Hepatocyte (in vitro differentiated cells): ENCODE measurements around the gene GNG12. TPM values are rescaled to one million over a fixed set of nuclear protein-coding genes. Genes with fewer than 3 reads are reported as not detected.

Experiments
- DNase-seq: peaks from one replicate; pipeline ENCODE4 v3.0.0-alpha.2; 2016; ENCODE audit warnings: low spot score
- H2AFZ ChIP-seq: fragments of 200-600 bp; sonication (generic); 2 replicates; pipeline ENCODE4 v1.6.0; 2016; ENCODE audit warnings: antibody characterized with exemption, mild to moderate bottlenecking
- H3K27ac ChIP-seq: fragments of 200-600 bp; sonication (generic); 2 replicates; pipeline ENCODE4 v1.5.1; 2016; ENCODE audit warnings: mild to moderate bottlenecking
- H3K27me3 ChIP-seq: fragments of 200-600 bp; sonication (generic); 2 replicates; pipeline ENCODE4 v1.6.1; 2016
- H3K36me3 ChIP-seq: fragments of 200-600 bp; sonication (generic); replicated peaks from 2 replicates; pipeline ENCODE4 v1.5.1; 2016; ENCODE audit warnings: low read depth; ENCODE audit not compliant: insufficient read depth
- H3K4me1 ChIP-seq: fragments of 200-600 bp; sonication (generic); 2 replicates; pipeline ENCODE4 v1.5.1; 2016; ENCODE audit warnings: mild to moderate bottlenecking, moderate library complexity; ENCODE audit not compliant: insufficient read depth
- H3K4me2 ChIP-seq: fragments of 200-600 bp; sonication (generic); 2 replicates; pipeline ENCODE4 v1.6.0; 2016
- H3K4me3 ChIP-seq: fragments of 200-600 bp; sonication (generic); 2 replicates; pipeline ENCODE4 v1.5.1; 2016; ENCODE audit warnings: mild to moderate bottlenecking
- H3K79me2 ChIP-seq: fragments of 200-600 bp; sonication (generic); 2 replicates; pipeline ENCODE4 v1.6.0; 2017; ENCODE audit warnings: mild to moderate bottlenecking
- H3K9me2 ChIP-seq: fragments of 200-600 bp; sonication (generic); replicated peaks from 2 replicates; pipeline ENCODE4 v1.6.0; 2017; ENCODE audit warnings: mild to moderate bottlenecking; ENCODE audit not compliant: insufficient read depth
- H3K9me3 ChIP-seq: fragments of 200-600 bp; sonication (generic); 2 replicates; pipeline ENCODE4 v1.5.1; 2016; ENCODE audit warnings: low read depth, mild to moderate bottlenecking
- H4K20me1 ChIP-seq: fragments of 200-600 bp; sonication (generic); 2 replicates; pipeline ENCODE4 v1.6.0; 2016; ENCODE audit warnings: mild to moderate bottlenecking; ENCODE audit not compliant: insufficient read depth, poor library complexity, severe bottlenecking
- EZH2 ChIP-seq: fragments of 200-600 bp; sonication (generic); IDR thresholded peaks from 2 replicates; pipeline ENCODE4 v1.6.1; 2016; ENCODE audit warnings: antibody characterized with exemption, mild to moderate bottlenecking, borderline replicate concordance
- EZH2phosphoT487 ChIP-seq: fragments of 200-600 bp; sonication (generic); IDR thresholded peaks from one replicate; pipeline ENCODE4 v1.6.1; 2018; ENCODE audit warnings: antibody characterized with exemption, mild to moderate bottlenecking, low read depth, moderate library complexity; ENCODE audit not compliant: unreplicated experiment, severe bottlenecking
- WGBS: methylation state at CpG from one replicate; pipeline ENCODE4 v1.1.6; 2016; ENCODE audit warnings: low lambda C conversion rate; ENCODE audit errors: missing lambda C conversion rate; 5-methylcytosine and 5-hydroxymethylcytosine counted together
- polyA plus RNA-seq: library from polyadenylated mRNA; unstranded; fragments of >200 nt; fragmentation: Nextera tagmentation; extraction: Ambion mirVana; gene quantifications from 2 replicates; pipeline ENCODE4 v1.2.1, GENCODE V29; 2016
- total RNA-seq: library from RNA; depleted of rRNA; stranded (reverse); fragments of >200 nt; gene quantifications from 2 replicates; pipeline ENCODE4 v1.2.3, GENCODE V29; 2014
- TF ChIP-seq, protein P1 (sequence below): fragments of 200-600 bp; sonication (generic); IDR thresholded peaks from 2 replicates; pipeline ENCODE4 v1.5.1; 2016; ENCODE audit warnings: antibody characterized with exemption, mild to moderate bottlenecking; ENCODE audit not compliant: poor library complexity

Gene GNG12
- total and polyA plus RNA-seq, 2 experiments from 2014 or later: 49.6 to 108 TPM

DNA sequence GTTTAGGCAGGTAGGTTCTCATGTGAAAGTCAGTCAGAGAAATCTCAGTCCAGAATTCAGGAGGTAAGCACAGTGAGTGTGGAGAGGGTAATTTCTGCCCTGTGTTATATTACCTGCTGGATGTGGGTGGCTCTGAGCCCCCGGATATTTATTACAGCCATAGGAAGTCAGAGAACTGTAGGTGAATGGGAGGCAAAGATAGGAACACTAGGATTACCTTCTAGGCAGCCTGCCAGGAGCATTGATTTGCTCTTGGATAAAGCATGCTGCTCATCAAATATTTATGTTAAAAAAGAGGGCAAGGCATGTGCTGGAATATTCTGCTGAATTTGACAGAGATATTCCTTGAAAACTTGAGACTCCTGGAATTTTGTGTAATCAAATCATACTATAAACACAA is 8.5 kb downstream of the GNG12 start:
- no peaks in the 10 kb centered on the region for H3K27me3 ChIP-seq
- peaks cover 98% of the 10 kb centered on the region for H3K79me2 ChIP-seq
- no peaks in the 10 kb centered on the region for H3K9me2 ChIP-seq
- H3K27ac ChIP-seq: no peak overlapping the region
- H3K4me1 ChIP-seq: peaks cover 11% of the 10 kb centered on the region
- no peak overlapping the region for H3K4me3 ChIP-seq
- H3K9me3 ChIP-seq: no peaks in the 10 kb centered on the region
- peaks cover 5% of the 10 kb centered on the region for H4K20me1 ChIP-seq
- TF ChIP-seq EZH2phosphoT487 (no peak), EZH2 (no peak)
- TF ChIP-seq, protein P1, sequence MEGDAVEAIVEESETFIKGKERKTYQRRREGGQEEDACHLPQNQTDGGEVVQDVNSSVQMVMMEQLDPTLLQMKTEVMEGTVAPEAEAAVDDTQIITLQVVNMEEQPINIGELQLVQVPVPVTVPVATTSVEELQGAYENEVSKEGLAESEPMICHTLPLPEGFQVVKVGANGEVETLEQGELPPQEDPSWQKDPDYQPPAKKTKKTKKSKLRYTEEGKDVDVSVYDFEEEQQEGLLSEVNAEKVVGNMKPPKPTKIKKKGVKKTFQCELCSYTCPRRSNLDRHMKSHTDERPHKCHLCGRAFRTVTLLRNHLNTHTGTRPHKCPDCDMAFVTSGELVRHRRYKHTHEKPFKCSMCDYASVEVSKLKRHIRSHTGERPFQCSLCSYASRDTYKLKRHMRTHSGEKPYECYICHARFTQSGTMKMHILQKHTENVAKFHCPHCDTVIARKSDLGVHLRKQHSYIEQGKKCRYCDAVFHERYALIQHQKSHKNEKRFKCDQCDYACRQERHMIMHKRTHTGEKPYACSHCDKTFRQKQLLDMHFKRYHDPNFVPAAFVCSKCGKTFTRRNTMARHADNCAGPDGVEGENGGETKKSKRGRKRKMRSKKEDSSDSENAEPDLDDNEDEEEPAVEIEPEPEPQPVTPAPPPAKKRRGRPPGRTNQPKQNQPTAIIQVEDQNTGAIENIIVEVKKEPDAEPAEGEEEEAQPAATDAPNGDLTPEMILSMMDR: no peak
- no peaks in the 10 kb centered on the region for H3K36me3 ChIP-seq
- WGBS: 73% methylated on average over 1 of the region's 1 CpG
- H2AFZ ChIP-seq: no peak overlapping the region
- no peak for DNase-seq
- H3K4me2 ChIP-seq: no peak overlapping the region

DNA sequence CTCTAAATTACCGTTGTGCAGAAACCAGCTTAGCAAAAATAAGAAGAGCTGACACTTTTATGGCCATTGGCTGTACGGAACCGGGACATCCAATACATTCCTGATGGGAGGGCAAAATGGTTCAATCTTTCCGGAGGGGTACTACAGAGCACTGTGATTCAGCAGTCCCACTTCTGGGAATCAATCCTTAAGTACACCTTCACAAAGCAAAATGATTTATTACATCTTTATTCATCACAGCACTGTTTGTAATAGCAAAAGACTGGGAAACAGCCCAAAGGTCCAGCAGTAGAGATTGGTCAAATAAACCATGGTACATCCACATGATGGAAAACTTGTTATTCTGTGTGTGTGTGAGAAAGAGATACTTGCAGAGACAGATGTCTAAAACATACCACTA is 9.7 kb downstream of the GNG12 start:
- TF ChIP-seq, protein P1: no peak
- TF ChIP-seq EZH2phosphoT487: no peak
- TF ChIP-seq EZH2: no peak
- Histone ChIP-seq H3K9me3 (no peaks in the 10 kb centered on the region), H3K9me2 (no peaks in the 10 kb centered on the region), H3K27me3 (no peaks in the 10 kb centered on the region), H3K27ac (no peak overlapping the region), H3K4me2 (no peak overlapping the region), H2AFZ (no peak overlapping the region), H4K20me1 (peaks cover 5% of the 10 kb centered on the region), H3K79me2 (peaks cover 98% of the 10 kb centered on the region), H3K4me1 (peaks cover 22% of the 10 kb centered on the region), H3K4me3 (no peak overlapping the region), H3K36me3 (no peaks in the 10 kb centered on the region)
- no peak for DNase-seq
- WGBS: 84% methylated on average over 4 of the region's 4 CpGs

DNA sequence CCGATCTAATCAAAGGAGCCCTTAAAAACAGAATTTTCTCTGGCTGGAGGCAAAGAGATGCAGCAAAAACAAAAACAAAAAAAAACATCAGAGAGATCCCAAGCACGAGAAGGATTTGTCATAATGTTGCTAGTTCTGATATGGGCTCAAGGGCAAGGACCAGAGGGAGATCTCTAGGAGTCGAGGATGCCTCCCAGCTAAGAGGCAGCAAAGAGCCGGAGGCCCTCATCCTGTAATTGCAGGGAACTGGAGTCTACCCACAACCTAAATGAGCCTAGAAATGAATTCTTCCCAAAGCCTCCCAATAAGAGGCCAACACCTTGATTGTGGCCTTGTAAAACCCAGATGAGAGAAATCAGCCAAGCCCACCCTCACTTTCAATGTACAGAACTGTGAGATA is 12.0 kb downstream of the GNG12 start:
- DNase-seq: no peak
- peaks cover 5% of the 10 kb centered on the region for H4K20me1 ChIP-seq

More for the DNA sequence above, 12.0 kb downstream of the GNG12 start:
- no peaks in the 10 kb centered on the region for H3K36me3 ChIP-seq
- H3K4me2 ChIP-seq: no peak overlapping the region
- WGBS: 78% methylated on average over 4 of the region's 4 CpGs
- H3K79me2 ChIP-seq: peaks cover 91% of the 10 kb centered on the region
- no peak overlapping the region for H3K4me3 ChIP-seq
- no peaks in the 10 kb centered on the region for H3K9me2 ChIP-seq
- no peak overlapping the region for H3K27ac ChIP-seq
- no peak overlapping the region for H2AFZ ChIP-seq
- H3K4me1 ChIP-seq: peaks cover 35% of the 10 kb centered on the region
- H3K9me3 ChIP-seq: no peaks in the 10 kb centered on the region
- TF ChIP-seq, protein P1: no peak
- TF ChIP-seq EZH2phosphoT487 (no peak), EZH2 (no peak)
- H3K27me3 ChIP-seq: no peaks in the 10 kb centered on the region
